Activated CD4-positive, alpha-beta T cell treated with anti-CD3 and anti-CD28 coated beads for 36 hours (primary cell): Measurements from ENCODE around the gene PGGHG. TPM values are rescaled to one million over a fixed set of nuclear protein-coding genes. Genes with fewer than 3 reads are reported as not detected.
A peak's percentile ranks its signal among the peaks of the same experiment; 100 is the strongest.

Source experiments
- ATAC-seq: fragments of 200-7000 bp; cut with Tn5 transposase; one replicate; pipeline ENCODE4 v1.10.0; 2021; ENCODE audit warnings: mild to moderate bottlenecking, moderate library complexity
- CTCF ChIA-PET: fragments of 350-600 bp; sonication (Branson Sonifier 250); formaldehyde crosslinking; loops from one replicate; lab custom pipeline; 2021; ENCODE audit warnings: antibody characterized with exemption; lab: Charles Lee
- POLR2A ChIA-PET: fragments of 350-600 bp; sonication (Branson Sonifier 250); formaldehyde crosslinking; loops from one replicate; lab custom pipeline; 2021; ENCODE audit warnings: antibody characterized with exemption, inconsistent platforms; lab: Charles Lee
- DNase-seq: peaks from one replicate; pipeline ENCODE4 v3.0.0-alpha.2; 2020
- H3K27ac Mint-ChIP-seq: one replicate; pipeline ENCODE4 v1.8.0; 2021; ENCODE audit warnings: mixed read lengths
- H3K27me3 Mint-ChIP-seq: one replicate; pipeline ENCODE4 v1.8.0; 2021; ENCODE audit warnings: mixed read lengths
- H3K36me3 Mint-ChIP-seq: one replicate; pipeline ENCODE4 v1.8.0; 2021; ENCODE audit warnings: low read depth, mixed read lengths
- H3K4me1 Mint-ChIP-seq: one replicate; pipeline ENCODE4 v1.8.0; 2021; ENCODE audit warnings: mixed read lengths
- H3K4me3 Mint-ChIP-seq: one replicate; pipeline ENCODE4 v1.8.0; 2021; ENCODE audit warnings: mild to moderate bottlenecking, moderate library complexity, mixed read lengths
- H3K9me3 Mint-ChIP-seq: one replicate; pipeline ENCODE4 v1.8.0; 2021; ENCODE audit warnings: low read depth, mixed read lengths
- intact Hi-C, 2 experiments: fragments of 100-400 bp; cut with DNase I in 1 of 2; cut with micrococcal nuclease in 1 of 2; formaldehyde crosslinking; loops; one replicate each; pipeline versions ENCODE4 v1.14.2 to v1.15.1; 2022 to 2024; cut with DNase I, micrococcal nuclease
- total RNA-seq, 2 experiments: library from RNA; stranded (reverse); gene quantifications; one replicate each; pipeline ENCODE4 v1.2.3, GENCODE V29; 2021

PGGHG gene
- 10 to 100 TPM; 73.4 to 82.3 TPM for total RNA-seq

DNA sequence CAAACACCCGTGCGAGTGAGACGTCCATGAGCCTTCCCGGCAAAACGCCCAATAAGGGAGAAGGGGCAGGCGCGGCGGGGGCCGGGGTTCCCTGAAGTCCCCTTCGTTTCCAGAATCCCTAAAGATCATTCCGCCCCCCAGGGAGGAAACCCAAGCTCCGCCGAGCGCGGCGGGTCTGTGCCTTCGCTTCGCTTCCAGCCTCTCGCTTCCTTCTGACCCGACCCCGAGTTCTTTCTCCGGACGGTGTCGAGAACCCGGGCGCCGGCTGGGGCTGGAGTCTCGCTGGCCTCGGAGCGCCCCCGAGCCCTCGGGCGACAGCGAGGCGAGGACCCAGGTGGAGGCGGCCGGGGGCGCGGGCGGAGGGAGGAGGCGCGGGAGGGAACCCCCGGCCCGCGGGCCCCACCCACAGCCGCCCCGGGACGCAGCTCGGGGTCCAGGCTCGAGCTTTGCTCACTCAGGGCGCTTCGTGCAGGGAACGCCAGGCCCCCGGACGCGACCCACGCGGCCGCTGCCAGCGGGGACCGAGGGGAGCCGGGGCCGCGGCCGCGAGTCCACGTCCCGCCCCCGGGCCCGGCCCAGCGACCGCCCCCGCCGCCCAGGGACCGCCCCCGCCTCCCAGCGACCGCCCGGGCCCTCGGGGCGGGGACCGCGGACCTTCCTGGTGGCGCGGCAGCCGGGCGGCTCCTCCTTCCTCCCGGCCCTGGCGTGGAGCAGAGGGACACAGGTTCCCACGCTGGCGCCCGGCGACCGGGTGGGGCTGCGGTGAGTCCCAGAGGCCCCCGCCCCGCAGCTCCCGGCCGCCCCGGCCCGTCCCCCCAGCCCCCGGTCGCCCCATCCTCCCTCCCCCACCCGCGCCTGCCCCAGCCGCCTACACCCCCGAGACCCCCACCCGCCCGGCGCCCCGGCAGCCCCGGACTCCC is at the start of gene PGGHG:
TSS of gene PGGHG (plus strand) at position 649 of the 920 bp plus-strand sequence. CDS start 691 bp downstream, outside the sequence.
- ATAC-seq (peak; percentile 17), DNase-seq (peak; percentile 62)
- Mint-ChIP-seq H3K9me3 (no peaks in the 10 kb centered on the region), H3K27me3 (no peaks in the 10 kb centered on the region), H3K36me3 (peaks cover 16% of the 10 kb centered on the region), H3K4me3 (peak within 1 kb of the TSS; percentile 83), H3K27ac (peak within 1 kb of the TSS; percentile 92), H3K4me1 (peaks cover 27% of the 10 kb centered on the region)
- intact Hi-C loops = loop anchor here (1.0 to 5.0 kb wide), 3 partner anchors 38 to 52 kb away; partner anchors contain the start of genes PSMD13 (in 2 of the 2) and SIRT3 (in 2 of the 2)
- POLR2A ChIA-PET = interaction anchor here (0.8 to 1.0 kb wide), 2 partner anchors 8 to 152 kb away, joined by 3 read pairs; no protein-coding TSS in a partner anchor
- CTCF ChIA-PET = interaction anchor here (0.7 to 0.8 kb wide), 2 partner anchors 17 to 27 kb away, joined by 3 to 6 read pairs; no protein-coding TSS in a partner anchor

DNA sequence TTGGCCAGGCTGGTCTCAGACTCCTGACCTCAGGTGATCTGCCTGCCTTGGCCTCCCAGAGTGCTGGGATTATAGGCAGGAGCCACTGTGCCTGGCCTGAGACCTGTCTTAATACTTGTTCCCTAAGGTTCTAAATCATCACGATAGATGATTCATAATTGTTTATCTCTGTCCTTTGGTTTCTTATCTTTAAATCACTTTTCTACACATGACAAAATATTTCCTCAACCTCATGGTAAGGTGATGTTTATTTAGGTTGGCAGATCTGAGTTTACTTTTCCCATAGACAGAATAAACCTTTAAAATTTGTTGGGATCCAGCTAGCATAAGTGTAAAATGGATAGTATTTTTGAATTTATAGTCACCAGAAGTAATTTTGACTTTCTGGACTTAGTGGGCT is 48.6 kb upstream of the PGGHG start:
- H3K4me1 Mint-ChIP-seq = peaks cover 53% of the 10 kb centered on the region
- no peak for ATAC-seq
- H3K9me3 Mint-ChIP-seq = no peaks in the 10 kb centered on the region
- intact Hi-C loops = no loop called here
- ChIA-PET POLR2A (interaction anchor here (0.7 to 0.9 kb wide), 2 partner anchors 33 to 409 kb away, joined by 3 read pairs; partner anchors contain the start of genes BET1L and RIC8A), CTCF (interaction anchor here (0.9 to 9.8 kb wide), 4 partner anchors 9 to 21 kb away, joined by 3 to 69 read pairs (median 3); no protein-coding TSS in a partner anchor)
- no peaks in the 10 kb centered on the region for H3K27me3 Mint-ChIP-seq
- peaks cover 52% of the 10 kb centered on the region for H3K36me3 Mint-ChIP-seq
- H3K27ac Mint-ChIP-seq = peak overlapping the region; percentile 71
- DNase-seq = no peak
- H3K4me3 Mint-ChIP-seq = no peak overlapping the region

DNA sequence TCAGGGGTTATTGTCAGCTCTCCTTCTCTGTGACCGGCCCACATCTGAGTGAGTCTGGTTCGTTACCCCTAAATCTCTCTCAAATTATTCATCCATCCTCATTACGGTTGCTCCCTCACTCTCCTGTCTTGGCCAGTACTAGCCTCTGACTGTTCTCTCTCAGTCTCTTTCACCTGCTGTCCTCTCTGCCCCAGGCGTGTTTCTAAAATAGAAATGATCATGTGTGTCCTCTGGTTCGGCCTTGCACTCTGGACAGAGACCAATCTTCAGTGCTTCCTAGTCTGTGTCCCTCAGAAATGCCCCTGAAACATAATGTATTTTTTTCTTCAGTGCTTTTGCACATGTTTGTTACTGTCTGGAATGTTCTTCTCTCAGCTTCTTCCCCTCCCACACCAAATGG is 47.3 kb upstream of the PGGHG start:
- H3K4me3 Mint-ChIP-seq = no peak overlapping the region

GRCh38 chr11:244376-244775 is 44.5 kb upstream of the PGGHG start:
- peak; percentile 21 for ATAC-seq
- ChIA-PET POLR2A (no interaction called here), CTCF (interaction anchor here (0.9 to 1.1 kb wide), 2 partner anchors 37 to 72 kb away, joined by 3 read pairs; partner anchors contain the start of genes BET1L and RIC8A)
- peak overlapping the region; percentile 1 for H3K27ac Mint-ChIP-seq
- intact Hi-C loops = no loop called here
- peaks cover 80% of the 10 kb centered on the region for H3K36me3 Mint-ChIP-seq
- H3K4me3 Mint-ChIP-seq = no peak overlapping the region
- no peaks in the 10 kb centered on the region for H3K27me3 Mint-ChIP-seq
- H3K9me3 Mint-ChIP-seq = no peaks in the 10 kb centered on the region
- peaks cover 37% of the 10 kb centered on the region for H3K4me1 Mint-ChIP-seq
- DNase-seq = no peak

More for the DNA sequence above, 47.3 kb upstream of the PGGHG start:
- intact Hi-C loops = no loop called here
- peak overlapping the region; percentile 52 for H3K27ac Mint-ChIP-seq
- ChIA-PET CTCF (interaction anchor here (1.2 to 9.8 kb wide), 2 partner anchors 9 to 35 kb away, joined by 4 to 69 read pairs; partner anchors contain the start of genes BET1L and RIC8A), POLR2A (no interaction called here)
- ATAC-seq = no peak
- peaks cover 49% of the 10 kb centered on the region for H3K4me1 Mint-ChIP-seq
- H3K27me3 Mint-ChIP-seq = no peaks in the 10 kb centered on the region
- DNase-seq = no peak
- H3K9me3 Mint-ChIP-seq = no peaks in the 10 kb centered on the region
- H3K36me3 Mint-ChIP-seq = peaks cover 65% of the 10 kb centered on the region

DNA sequence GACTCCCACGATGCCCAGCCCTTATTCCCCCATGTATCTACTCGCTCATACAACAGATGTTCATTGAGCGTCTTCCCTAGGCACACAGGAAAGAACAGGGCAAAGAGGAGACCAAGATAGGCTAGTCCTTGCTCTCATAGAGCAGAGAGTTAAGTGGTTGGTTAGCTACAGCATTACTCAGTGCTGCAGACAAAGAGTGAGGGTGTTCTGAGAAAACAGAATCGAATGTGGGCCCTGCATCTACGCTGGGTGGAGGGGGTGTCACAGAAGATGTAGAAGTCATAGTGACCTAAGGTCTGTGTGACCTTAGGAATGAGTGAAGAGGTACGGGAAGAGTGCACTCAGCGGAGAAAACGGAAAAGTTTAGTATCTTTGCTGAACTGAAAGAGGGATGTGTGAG is 39.9 kb upstream of the PGGHG start:
- Mint-ChIP-seq H3K27ac (peak overlapping the region; percentile 0), H3K9me3 (no peaks in the 10 kb centered on the region), H3K4me3 (no peak overlapping the region), H3K36me3 (peaks cover 78% of the 10 kb centered on the region), H3K4me1 (peaks cover 16% of the 10 kb centered on the region), H3K27me3 (no peaks in the 10 kb centered on the region)
- CTCF ChIA-PET = interaction anchor here (1.2 to 5.9 kb wide), 8 partner anchors 10 to 110 kb away, joined by 5 to 69 read pairs (median 28); partner anchors contain the start of genes NLRP6, PSMD13 and SIRT3
- ATAC-seq (no peak), DNase-seq (no peak)
- intact Hi-C loops = no loop called here
- POLR2A ChIA-PET = interaction anchor here (0.6 kb wide), 1 partner anchor 253 kb away, joined by 3 read pairs; no protein-coding TSS in a partner anchor

GRCh38 chr11:250274-250673 is 38.7 kb upstream of the PGGHG start:
- ATAC-seq (peak; percentile 7), DNase-seq (no peak)
- H3K4me1 Mint-ChIP-seq = peaks cover 13% of the 10 kb centered on the region
- H3K36me3 Mint-ChIP-seq = peaks cover 73% of the 10 kb centered on the region
- H3K4me3 Mint-ChIP-seq = no peak overlapping the region
- no peaks in the 10 kb centered on the region for H3K9me3 Mint-ChIP-seq
- no peaks in the 10 kb centered on the region for H3K27me3 Mint-ChIP-seq
- intact Hi-C loops = loop anchor here (1.0 to 5.0 kb wide), 6 partner anchors 17 to 112 kb away; no protein-coding TSS in a partner anchor
- H3K27ac Mint-ChIP-seq = no peak overlapping the region
- CTCF ChIA-PET = interaction anchor here (0.6 to 5.9 kb wide), 34 partner anchors 10 to 269 kb away, joined by 3 to 69 read pairs (median 6); partner anchors contain the start of genes BET1L, NLRP6, PSMD13 and PTDSS2
- POLR2A ChIA-PET = interaction anchor here (1.0 kb wide), 1 partner anchor 105 kb away, joined by 4 read pairs; no protein-coding TSS in a partner anchor

DNA sequence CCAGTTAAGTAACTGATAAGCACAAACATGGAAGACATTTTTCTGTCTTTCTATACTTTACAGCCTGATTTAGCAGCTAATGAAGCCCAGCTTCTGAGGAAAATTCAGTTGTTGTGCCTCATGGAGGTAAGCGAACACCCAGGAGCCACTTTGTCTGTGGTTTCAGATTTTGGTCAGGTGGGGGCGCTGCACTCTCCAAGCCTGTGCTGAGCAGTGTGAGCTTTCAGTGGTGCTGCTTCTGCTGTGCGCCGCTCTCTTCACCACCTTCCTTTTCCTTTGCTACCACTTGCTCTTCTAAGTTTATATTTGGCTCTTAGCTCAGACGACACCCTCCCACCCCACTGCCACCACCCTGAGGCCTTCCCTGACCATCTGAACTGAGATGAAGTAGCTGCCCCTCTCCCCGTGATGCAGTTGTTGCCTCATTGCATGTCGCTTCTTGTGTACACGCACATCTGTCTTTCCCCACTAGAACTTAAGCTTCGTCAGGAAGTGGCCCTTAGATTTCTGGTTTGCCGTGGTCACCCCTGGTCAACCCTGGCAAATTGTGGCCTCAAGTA is 38.1 kb upstream of the PGGHG start:
- intact Hi-C loops = loop anchor here (1.0 to 5.0 kb wide), 6 partner anchors 16 to 111 kb away; no protein-coding TSS in a partner anchor
- no peaks in the 10 kb centered on the region for H3K9me3 Mint-ChIP-seq
- DNase-seq = peak; percentile 90
- ChIA-PET CTCF (interaction anchor here (0.5 to 5.9 kb wide), 40 partner anchors 10 to 493 kb away, joined by 3 to 69 read pairs (median 6); partner anchors contain the start of genes BET1L, NLRP6, PSMD13 and PTDSS2), POLR2A (interaction anchor here (0.7 to 1.0 kb wide), 2 partner anchors 16 to 105 kb away, joined by 3 to 4 read pairs; no protein-coding TSS in a partner anchor)
- H3K4me3 Mint-ChIP-seq = no peak overlapping the region
- H3K4me1 Mint-ChIP-seq = peaks cover 13% of the 10 kb centered on the region
- H3K27me3 Mint-ChIP-seq = no peaks in the 10 kb centered on the region
- H3K27ac Mint-ChIP-seq = peak overlapping the region; percentile 56
- peaks cover 67% of the 10 kb centered on the region for H3K36me3 Mint-ChIP-seq
- peak; percentile 97 for ATAC-seq

GRCh38 chr11:251550-251949 is 37.4 kb upstream of the PGGHG start:
- H3K9me3 Mint-ChIP-seq = no peaks in the 10 kb centered on the region
- POLR2A ChIA-PET = interaction anchor here (0.7 kb wide), 1 partner anchor 15 kb away, joined by 3 read pairs; no protein-coding TSS in a partner anchor
- intact Hi-C loops = loop anchor here (2.0 to 5.0 kb wide), 4 partner anchors 15 to 106 kb away; no protein-coding TSS in a partner anchor
- CTCF ChIA-PET = interaction anchor here (0.5 to 5.9 kb wide), 32 partner anchors 9 to 492 kb away, joined by 3 to 69 read pairs (median 6); partner anchors contain the start of genes BET1L, NLRP6, PSMD13 and PTDSS2
- peaks cover 13% of the 10 kb centered on the region for H3K4me1 Mint-ChIP-seq
- no peaks in the 10 kb centered on the region for H3K27me3 Mint-ChIP-seq
- H3K4me3 Mint-ChIP-seq = no peak overlapping the region
- peak overlapping the region; percentile 12 for H3K27ac Mint-ChIP-seq
- H3K36me3 Mint-ChIP-seq = peaks cover 60% of the 10 kb centered on the region
- DNase-seq (no peak), ATAC-seq (no peak)

GRCh38 chr11:252666-253065 is 36.3 kb upstream of the PGGHG start:
- ChIA-PET CTCF (interaction anchor here (0.8 to 5.9 kb wide), 6 partner anchors 14 to 59 kb away, joined by 3 to 69 read pairs (median 4); partner anchors contain the start of genes PSMD13 and SIRT3), POLR2A (no interaction called here)
- Mint-ChIP-seq H3K27ac (no peak overlapping the region), H3K4me1 (peaks cover 13% of the 10 kb centered on the region), H3K4me3 (no peak overlapping the region), H3K9me3 (no peaks in the 10 kb centered on the region), H3K36me3 (peaks cover 50% of the 10 kb centered on the region), H3K27me3 (no peaks in the 10 kb centered on the region)
- DNase-seq (no peak), ATAC-seq (no peak)
- intact Hi-C loops = loop anchor here in 1 of 2 experiments (5.0 kb wide), 1 partner anchor 105 kb away; no protein-coding TSS in a partner anchor
